ENCODE data around the gene DUSP10. TPM values are rescaled to one million over a fixed set of nuclear protein-coding genes. Genes with fewer than 3 reads are reported as not detected.

Gene DUSP10
- total RNA-seq, 2 experiments from 2014 or later = 2.6 to 4.4 TPM

- BruUV-seq (replicated peaks) = no TSS peak
- Histone ChIP-seq H3K9me3 (ENCODE audit: low read length) (no peaks in the 10 kb centered on the region), H3K4me3 (ENCODE audit: low read depth, low read length, poor library complexity, severe bottlenecking) (no peak overlapping the region), H4K20me1 (ENCODE audit: insufficient read depth, low read length) (no peaks in the 10 kb centered on the region), H3K27ac (ENCODE audit: low read depth, low read length, poor library complexity, severe bottlenecking) (no peak overlapping the region), H3K9me2 (ENCODE audit: insufficient read depth, low read length) (no peaks in the 10 kb centered on the region), H3K79me2 (ENCODE audit: insufficient read depth, low read depth, low read length) (no peaks in the 10 kb centered on the region), H3K36me3 (ENCODE audit: insufficient read depth, low read length) (no peaks in the 10 kb centered on the region), H3K4me1 (ENCODE audit: insufficient read depth, low read length, poor library complexity, severe bottlenecking) (peaks cover 7% of the 10 kb centered on the region), H3K4me2 (ENCODE audit: low read length) (no peak overlapping the region), H2AFZ (ENCODE audit: low read length) (no peak overlapping the region)
- ChIA-PET CTCF (ENCODE audit: unreplicated experiment) (no interaction called here), POLR2A (interaction anchor here (1.1 kb wide), 1 partner anchor 28 kb away, joined by 4 read pairs; no protein-coding TSS in a partner anchor)
- no peak for TF ChIP-seq EZH2phosphoT487 (IDR thresholded peaks at IDR 0.05; ENCODE audit: borderline replicate concordance, low read depth, low read length)
- TF ChIP-seq, protein P1, sequence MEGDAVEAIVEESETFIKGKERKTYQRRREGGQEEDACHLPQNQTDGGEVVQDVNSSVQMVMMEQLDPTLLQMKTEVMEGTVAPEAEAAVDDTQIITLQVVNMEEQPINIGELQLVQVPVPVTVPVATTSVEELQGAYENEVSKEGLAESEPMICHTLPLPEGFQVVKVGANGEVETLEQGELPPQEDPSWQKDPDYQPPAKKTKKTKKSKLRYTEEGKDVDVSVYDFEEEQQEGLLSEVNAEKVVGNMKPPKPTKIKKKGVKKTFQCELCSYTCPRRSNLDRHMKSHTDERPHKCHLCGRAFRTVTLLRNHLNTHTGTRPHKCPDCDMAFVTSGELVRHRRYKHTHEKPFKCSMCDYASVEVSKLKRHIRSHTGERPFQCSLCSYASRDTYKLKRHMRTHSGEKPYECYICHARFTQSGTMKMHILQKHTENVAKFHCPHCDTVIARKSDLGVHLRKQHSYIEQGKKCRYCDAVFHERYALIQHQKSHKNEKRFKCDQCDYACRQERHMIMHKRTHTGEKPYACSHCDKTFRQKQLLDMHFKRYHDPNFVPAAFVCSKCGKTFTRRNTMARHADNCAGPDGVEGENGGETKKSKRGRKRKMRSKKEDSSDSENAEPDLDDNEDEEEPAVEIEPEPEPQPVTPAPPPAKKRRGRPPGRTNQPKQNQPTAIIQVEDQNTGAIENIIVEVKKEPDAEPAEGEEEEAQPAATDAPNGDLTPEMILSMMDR (conservative IDR thresholded peaks at IDR 0.05; ENCODE audit: low read length) = no peak
- no peak for DNase-seq (ENCODE audit: low spot score)
- intact Hi-C loops (cut with micrococcal nuclease; ENCODE audit: unreplicated experiment) = no loop called here
Observed at GRCh38 chr1:221735999-221736398, 5.9 kb downstream of the DUSP10 start.

GRCh38 chr1:221734187-221734586, 7.7 kb downstream of the DUSP10 start:
- Histone ChIP-seq H3K4me2 (ENCODE audit: low read length) (no peak overlapping the region), H3K36me3 (ENCODE audit: insufficient read depth, low read length) (no peaks in the 10 kb centered on the region), H3K79me2 (ENCODE audit: insufficient read depth, low read depth, low read length) (no peaks in the 10 kb centered on the region), H3K4me3 (ENCODE audit: low read depth, low read length, poor library complexity, severe bottlenecking) (no peak overlapping the region), H4K20me1 (ENCODE audit: insufficient read depth, low read length) (no peaks in the 10 kb centered on the region), H3K9me3 (ENCODE audit: low read length) (no peaks in the 10 kb centered on the region), H3K9me2 (ENCODE audit: insufficient read depth, low read length) (no peaks in the 10 kb centered on the region), H3K4me1 (ENCODE audit: insufficient read depth, low read length, poor library complexity, severe bottlenecking) (no peaks in the 10 kb centered on the region), H3K27ac (ENCODE audit: low read depth, low read length, poor library complexity, severe bottlenecking) (no peak overlapping the region), H2AFZ (ENCODE audit: low read length) (no peak overlapping the region)
- no peak for TF ChIP-seq EZH2phosphoT487 (IDR thresholded peaks at IDR 0.05; ENCODE audit: borderline replicate concordance, low read depth, low read length)
- TF ChIP-seq, protein P1 (conservative IDR thresholded peaks at IDR 0.05; ENCODE audit: low read length) = no peak
- CTCF ChIA-PET (ENCODE audit: unreplicated experiment) = no interaction called here
- intact Hi-C loops (cut with micrococcal nuclease; ENCODE audit: unreplicated experiment) = no loop called here
- DNase-seq (ENCODE audit: low spot score) = no peak
- POLR2A ChIA-PET = interaction anchor here (1.0 kb wide), 1 partner anchor 15 kb away, joined by 3 read pairs; no protein-coding TSS in a partner anchor
- no TSS peak for BruUV-seq (replicated peaks)

DNA sequence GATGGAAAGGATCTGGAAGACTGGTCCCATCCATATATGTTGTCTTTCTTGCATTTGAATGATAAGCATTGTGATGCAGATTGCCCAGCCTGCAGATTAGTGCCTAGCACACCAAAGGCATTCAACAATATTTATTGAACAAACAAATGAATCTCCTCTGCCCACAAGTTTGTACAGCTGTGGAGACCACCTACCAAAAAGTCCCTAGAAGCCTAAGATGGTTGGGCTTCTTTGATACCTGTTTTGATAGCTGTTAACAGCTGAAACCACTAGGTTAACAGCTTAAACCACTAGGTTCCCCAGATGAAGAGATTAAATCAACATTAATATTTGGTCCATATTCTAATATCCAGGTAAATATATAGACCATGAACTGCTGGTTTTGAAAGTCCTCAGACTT, 9.8 kb downstream of the DUSP10 start:
- Histone ChIP-seq H3K36me3 (ENCODE audit: insufficient read depth, low read length) (no peaks in the 10 kb centered on the region), H3K9me2 (ENCODE audit: insufficient read depth, low read length) (no peaks in the 10 kb centered on the region), H3K79me2 (ENCODE audit: insufficient read depth, low read depth, low read length) (no peaks in the 10 kb centered on the region), H3K4me2 (ENCODE audit: low read length) (no peak overlapping the region), H3K27ac (ENCODE audit: low read depth, low read length, poor library complexity, severe bottlenecking) (no peak overlapping the region), H3K4me3 (ENCODE audit: low read depth, low read length, poor library complexity, severe bottlenecking) (no peak overlapping the region), H2AFZ (ENCODE audit: low read length) (no peak overlapping the region), H3K4me1 (ENCODE audit: insufficient read depth, low read length, poor library complexity, severe bottlenecking) (no peaks in the 10 kb centered on the region), H4K20me1 (ENCODE audit: insufficient read depth, low read length) (no peaks in the 10 kb centered on the region), H3K9me3 (ENCODE audit: low read length) (no peaks in the 10 kb centered on the region)
- CTCF ChIA-PET (ENCODE audit: unreplicated experiment) = no interaction called here
- POLR2A ChIA-PET = interaction anchor here (0.6 to 1.1 kb wide), 3 partner anchors 11 to 406 kb away, joined by 3 to 6 read pairs (median 3); no protein-coding TSS in a partner anchor
- TF ChIP-seq EZH2phosphoT487 (IDR thresholded peaks at IDR 0.05; ENCODE audit: borderline replicate concordance, low read depth, low read length) = no peak
- TF ChIP-seq, protein P1 (conservative IDR thresholded peaks at IDR 0.05; ENCODE audit: low read length) = no peak
- intact Hi-C loops (cut with micrococcal nuclease; ENCODE audit: unreplicated experiment) = no loop called here
- no peak for DNase-seq (ENCODE audit: low spot score)
- BruUV-seq (replicated peaks) = no TSS peak

Measured in OCI-LY7 (cell line).